ENCODE measurements around the gene ADORA3.

ADORA3 gene

GRCh38 chr1:111474521-111474920, 28.9 kb downstream of the ADORA3 start:
- DNase-seq: no peak

GRCh38 chr1:111474106-111474505, 29.3 kb downstream of the ADORA3 start:
- DNase-seq: no peak

GRCh38 chr1:111471538-111471937, 31.9 kb downstream of the ADORA3 start:
- DNase-seq: no peak

- peak; percentile 84 to 96 (median 90) for DNase-seq
Observed at GRCh38 chr1:111471012-111471411, 32.4 kb downstream of the ADORA3 start.

- DNase-seq: no peak
Observed at GRCh38 chr1:111470596-111470995, 32.8 kb downstream of the ADORA3 start.

- DNase-seq: no peak
Observed at GRCh38 chr1:111469539-111469938, 33.9 kb downstream of the ADORA3 start.

GRCh38 chr1:111468717-111469100, 34.7 kb downstream of the ADORA3 start:
- no peak for DNase-seq

- peak; percentile 49 to 72 (median 68) for DNase-seq
Observed at GRCh38 chr1:111467865-111468716, 35.3 kb downstream of the ADORA3 start.

GRCh38 chr1:111466480-111466879, 37.0 kb downstream of the ADORA3 start:
- DNase-seq: no peak

- no peak for DNase-seq
Observed at GRCh38 chr1:111465754-111466153, 37.7 kb downstream of the ADORA3 start.

GRCh38 chr1:111463029-111463683, 40.3 kb downstream of the ADORA3 start:
- no peak for DNase-seq

- no peak for DNase-seq
Observed at GRCh38 chr1:111462370-111463028, 40.9 kb downstream of the ADORA3 start.

GRCh38 chr1:111461765-111462164, 41.7 kb downstream of the ADORA3 start:
- DNase-seq: no peak

- no peak for DNase-seq
Observed at GRCh38 chr1:111455642-111456031, 47.8 kb downstream of the ADORA3 start.

GRCh38 chr1:111454859-111455641, 48.4 kb downstream of the ADORA3 start:
- no peak for DNase-seq

- DNase-seq: no peak
Observed at GRCh38 chr1:111453706-111454105, 49.7 kb downstream of the ADORA3 start.

- DNase-seq: no peak
Observed at GRCh38 chr1:111452581-111452980, 50.9 kb downstream of the ADORA3 start.

GRCh38 chr1:111450185-111450584, 53.2 kb downstream of the ADORA3 start:
- DNase-seq: no peak

- no peak for DNase-seq
Observed at GRCh38 chr1:111449703-111450017, 53.8 kb downstream of the ADORA3 start.

Measured in suppressor macrophage (primary cell).